CD4-positive, alpha-beta T cell treated with Interleukin-4 for 1 hour (primary cell): ENCODE measurements around the gene ZNF747.

ENCODE experiments used
- DNase-seq, 2 donors: peaks; one replicate each; pipeline ENCODE4 v3.0.0-alpha.2; 2020 to 2022

The ZNF747 gene

DNA sequence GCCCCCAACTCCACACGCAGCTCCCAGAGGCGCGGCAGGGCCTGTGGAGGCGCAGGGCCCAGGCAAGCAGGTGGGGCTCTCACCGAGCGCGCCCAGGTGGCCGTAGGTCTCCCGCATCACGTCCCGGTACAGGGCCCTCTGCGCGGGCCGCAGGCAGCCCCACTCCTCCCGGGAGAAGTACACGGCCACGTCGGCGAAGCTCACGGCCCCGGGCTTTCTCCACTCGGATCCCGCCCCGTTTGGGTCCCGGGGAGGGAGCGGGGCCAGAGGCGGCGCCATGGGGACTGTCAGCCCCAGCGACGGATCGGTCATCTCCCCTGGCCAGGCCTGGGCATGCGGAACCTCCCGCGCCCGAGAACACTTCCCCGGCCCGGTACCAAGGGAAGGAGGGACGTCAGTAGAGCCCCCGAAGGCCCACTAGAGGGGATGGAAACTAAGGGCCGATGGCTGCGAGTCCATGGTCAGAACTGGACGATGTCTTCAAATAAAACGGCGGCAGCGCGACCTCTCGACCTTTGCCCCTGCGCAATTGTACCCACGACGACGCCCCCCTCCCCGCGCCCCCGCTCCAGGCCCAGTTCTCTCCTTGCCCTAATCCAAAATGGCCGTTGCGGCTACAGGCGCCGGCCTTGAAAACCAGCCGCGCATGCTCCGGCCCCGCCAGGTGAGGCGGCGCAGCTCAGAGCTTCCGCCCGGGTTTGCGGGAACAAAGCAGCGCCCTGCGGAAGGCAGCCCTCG lies at the start of gene ZNF747:
Gene ZNF747, minus strand, starts transcription at position 491 of the 738 bp plus-strand sequence. Its CDS starts 179 bp downstream, at position 312.
- DNase-seq: peak; percentile 91 to 93

- no peak for DNase-seq
Measured at GRCh38 chr16:30582611-30583340, 48.1 kb upstream of the ZNF747 start.

- DNase-seq: no peak
Measured at GRCh38 chr16:30581457-30581856, 46.8 kb upstream of the ZNF747 start.

- no peak for DNase-seq
Measured at GRCh38 chr16:30574678-30575077, 40.0 kb upstream of the ZNF747 start.

DNA sequence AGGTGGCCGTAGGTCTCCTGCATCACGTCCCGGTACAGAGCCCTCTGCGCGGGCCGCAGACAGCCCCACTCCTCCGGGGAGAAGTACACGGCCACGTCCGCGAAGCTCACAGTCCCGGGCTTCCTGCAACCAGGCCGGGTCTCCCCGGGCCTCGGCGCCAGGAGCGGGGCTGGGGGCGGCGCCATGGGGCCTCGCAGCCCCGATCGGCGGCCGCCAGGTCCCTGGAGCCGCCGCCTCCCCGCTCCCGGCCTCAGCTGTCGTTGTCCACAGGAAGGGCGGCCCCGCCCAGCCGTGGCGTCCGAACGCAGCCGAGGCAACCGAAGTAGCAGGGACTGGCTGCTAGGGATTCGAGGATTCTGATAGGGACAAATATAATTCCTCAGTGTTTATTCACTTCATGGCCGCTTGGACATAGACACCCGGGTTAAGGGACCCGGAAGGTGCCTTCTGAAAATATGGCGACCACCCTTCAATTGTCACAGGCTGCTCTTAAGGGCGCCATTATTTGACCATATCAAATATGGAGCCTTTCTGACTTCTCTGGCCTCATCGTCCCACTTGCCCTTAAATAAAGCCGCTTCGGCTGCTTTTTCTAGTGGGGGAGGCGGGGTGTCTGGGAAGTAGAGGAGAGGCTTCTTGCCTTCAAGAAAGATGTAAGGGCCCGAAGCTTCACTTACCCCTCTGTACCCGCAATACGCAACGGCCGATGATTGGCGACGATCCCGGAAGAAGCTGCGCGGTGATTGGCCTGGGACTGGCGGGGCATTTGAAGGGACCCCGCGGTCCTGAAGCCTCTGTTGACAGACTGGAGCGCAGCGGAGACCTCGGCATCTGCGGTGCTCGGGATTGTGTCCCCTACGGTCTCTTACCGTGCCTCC lies 37.0 kb upstream of the ZNF747 start, which contains the start of gene ZNF688:
Gene ZNF688, minus strand, starts transcription at position 270 of the 878 bp plus-strand sequence. Its CDS starts 85 bp downstream, at position 185.
- peak; percentile 99 for DNase-seq

DNA sequence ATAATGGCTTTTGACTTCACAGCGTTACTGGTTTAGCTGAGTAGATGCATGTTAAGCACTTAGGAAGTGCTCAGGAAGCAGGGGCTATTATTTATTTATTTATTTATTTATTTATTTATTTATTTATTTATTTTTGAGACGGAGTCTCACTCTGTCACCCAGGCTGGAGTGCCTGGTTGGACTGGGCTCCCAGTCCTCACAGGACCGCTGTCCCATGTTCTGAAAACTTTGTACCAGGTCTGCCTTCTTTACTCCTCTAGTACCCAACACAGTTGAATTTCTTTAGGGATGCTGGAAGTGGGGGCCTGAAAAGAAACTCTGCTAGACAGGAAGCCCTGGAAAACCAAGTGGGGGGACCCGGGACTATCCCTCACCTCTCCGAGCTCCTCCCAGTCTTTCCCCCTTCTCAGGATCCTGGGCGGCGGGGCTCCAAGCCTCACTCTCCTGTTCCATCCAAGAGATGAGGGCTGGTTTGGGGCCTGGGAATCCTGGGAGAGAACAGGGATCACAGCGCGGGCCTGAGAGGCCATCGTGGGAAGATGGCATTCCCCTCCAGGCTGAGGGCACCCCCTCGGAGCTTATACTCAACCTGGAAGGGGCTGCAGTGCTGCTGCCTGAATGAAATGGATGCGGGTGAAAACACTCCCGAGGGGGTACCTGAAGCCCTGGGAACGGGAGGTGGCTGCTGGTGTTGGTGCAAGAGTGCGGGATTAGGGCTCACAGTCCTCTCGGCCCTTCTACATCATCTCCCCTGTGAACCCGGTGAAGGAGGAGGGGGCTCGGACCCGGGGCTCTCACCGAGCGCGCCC lies 36.2 kb upstream of the ZNF747 start:
- no peak for DNase-seq

DNA sequence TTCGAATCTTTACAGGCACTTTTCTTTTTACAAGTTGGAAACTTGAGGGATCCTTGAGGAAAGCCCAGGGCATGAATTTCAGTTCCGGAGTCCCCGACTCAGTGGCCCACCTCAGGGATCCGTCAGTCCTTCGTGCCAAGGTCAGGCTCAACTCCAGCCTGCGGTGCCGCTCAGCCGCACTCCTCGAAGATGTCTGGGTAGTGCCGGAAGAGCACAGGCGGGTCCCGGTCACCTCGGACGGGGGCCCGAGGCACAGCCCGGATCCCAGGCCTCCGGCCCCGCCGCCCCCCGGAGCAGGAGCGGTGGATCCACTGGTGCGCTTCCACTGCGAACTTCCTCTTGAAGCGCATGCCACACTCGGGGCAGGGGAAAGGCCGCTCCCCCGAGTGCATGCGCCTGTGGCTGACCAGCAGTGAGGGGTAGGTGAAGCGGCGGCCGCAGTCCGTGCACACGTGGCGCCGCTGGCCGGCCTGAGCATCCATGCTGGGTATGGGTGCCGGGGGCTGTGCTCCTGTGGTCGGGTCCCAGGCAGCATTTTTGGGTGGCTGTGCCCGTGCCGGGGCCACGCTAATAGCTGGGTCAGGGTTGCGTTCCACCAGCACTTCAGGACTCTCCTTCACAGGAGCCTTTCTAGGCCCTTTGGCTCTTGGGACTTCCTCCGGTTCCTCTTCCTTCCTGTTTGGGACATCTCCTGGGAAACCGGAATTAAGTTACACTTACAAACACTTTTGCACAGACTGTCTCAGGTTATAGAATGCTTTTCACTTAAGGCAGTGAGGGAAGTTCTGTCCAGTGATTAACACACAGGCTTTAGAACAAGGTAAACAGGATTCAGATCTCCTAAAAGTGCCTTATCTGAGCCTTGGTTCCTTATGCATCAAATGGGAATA lies 35.3 kb upstream of the ZNF747 start:
- no peak for DNase-seq

- DNase-seq: no peak
Measured at GRCh38 chr16:30569281-30569680, 34.6 kb upstream of the ZNF747 start.

DNA sequence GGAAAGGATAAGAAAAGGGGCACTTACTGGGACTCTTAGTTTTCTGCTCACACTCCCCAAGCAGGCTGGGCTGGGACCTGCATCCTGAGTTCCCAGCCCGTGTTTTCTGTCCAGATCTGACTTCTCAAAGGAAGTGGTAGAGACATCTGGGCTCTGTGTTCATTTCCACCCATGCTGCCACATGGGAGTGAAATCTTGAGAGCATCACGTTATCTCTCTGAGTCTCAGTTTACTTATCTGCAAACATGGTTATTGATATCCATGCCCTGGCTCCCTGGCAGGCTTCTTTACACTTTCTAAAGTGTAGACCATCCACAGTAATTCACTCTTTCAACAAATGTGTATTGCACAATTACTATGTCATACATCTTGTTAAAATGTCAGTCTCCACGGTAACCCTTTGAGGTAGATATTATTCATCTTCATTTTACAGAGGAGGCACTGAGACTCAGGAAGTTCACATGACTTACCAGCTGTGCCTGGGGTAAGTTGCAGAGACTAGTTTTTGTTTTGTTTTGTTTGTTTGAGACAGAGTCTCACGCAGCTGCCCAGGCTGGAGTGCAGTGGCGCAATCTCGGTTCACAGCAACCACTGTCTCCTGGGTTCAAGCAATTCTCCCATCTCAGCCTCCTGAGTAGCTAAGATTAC lies 33.5 kb upstream of the ZNF747 start:
- DNase-seq: peak; percentile 70 to 78

GRCh38 chr16:30567160-30567990 lies 32.7 kb upstream of the ZNF747 start:
- peak; percentile 64 to 66 for DNase-seq

DNA sequence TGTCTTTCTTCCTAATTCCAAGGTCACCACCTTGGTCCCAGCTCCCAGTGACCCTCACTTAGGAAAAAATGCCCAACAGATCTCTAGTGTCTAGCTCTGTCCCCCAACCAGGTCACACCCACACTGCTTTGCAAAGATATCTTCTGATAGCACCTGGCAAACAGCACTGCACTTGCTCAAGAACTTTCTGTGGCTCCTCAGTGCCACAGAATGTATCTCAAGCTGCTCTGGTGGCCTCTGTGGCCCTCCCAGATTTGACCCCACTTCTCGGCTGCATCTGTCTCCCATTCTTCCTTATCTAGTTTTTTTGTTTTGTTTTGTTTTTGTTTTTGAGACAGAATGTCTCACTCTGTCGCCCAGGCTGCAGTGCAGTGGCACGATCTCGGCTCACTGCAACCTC lies 31.9 kb upstream of the ZNF747 start:
- DNase-seq: no peak

DNA sequence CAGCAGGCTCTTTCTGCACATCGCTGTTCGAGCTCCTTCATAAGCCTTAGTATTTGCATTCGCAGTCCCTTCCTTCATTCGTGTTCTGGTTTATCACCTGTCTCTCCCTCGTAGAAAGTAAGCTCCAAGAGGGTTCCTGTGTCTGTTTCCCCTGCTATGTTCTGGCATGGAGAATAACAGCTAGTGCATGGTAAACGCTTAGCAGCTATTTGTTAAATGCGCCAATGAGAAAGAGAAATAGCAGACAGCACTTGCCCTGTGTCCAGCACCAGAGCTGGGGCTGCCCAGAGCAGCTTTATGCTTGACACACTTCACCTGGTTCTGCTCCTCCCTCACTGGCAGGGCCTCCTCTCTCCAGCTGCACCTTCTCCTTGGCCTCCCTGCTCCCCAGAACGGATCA lies 31.3 kb upstream of the ZNF747 start:
- no peak for DNase-seq

GRCh38 chr16:30565526-30565925 lies 30.9 kb upstream of the ZNF747 start:
- DNase-seq: no peak

GRCh38 chr16:30562021-30562420 lies 27.4 kb upstream of the ZNF747 start:
- DNase-seq: no peak

- DNase-seq: peak; percentile 37 to 41
Measured at GRCh38 chr16:30561089-30561816, 26.6 kb upstream of the ZNF747 start.

- DNase-seq: peak in 1 of 2 donors; percentile 23
Measured at GRCh38 chr16:30559690-30560089, 25.0 kb upstream of the ZNF747 start.

DNA sequence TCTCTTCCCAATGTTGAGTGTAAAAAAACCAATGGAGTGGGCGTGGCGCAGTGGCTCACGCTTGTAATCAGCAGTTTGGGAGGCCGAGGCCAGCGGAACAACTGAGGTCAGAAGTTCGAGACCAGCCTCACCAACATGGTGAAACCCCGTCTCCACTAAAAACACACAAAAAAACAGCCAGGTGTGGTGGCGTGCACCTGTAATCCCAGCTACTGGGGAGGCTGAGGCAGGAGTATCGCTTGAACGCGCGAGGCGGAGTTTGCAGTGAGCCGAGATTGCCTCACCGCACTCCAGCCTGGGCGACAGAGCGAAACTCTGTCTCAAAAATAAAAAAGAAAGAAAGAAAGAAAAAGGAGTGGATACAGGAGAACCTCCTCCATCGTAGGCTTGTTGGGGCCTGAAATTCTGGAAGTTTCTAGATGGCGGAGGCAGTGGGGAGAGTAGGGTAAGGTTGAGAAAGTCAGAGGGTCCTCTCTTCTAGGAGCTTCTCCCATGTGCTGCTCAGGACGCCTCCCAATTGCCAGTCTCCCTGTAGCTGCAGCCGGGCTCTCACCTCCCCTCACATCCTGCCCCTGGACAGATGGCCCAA lies 24.2 kb upstream of the ZNF747 start:
- DNase-seq: no peak

DNA sequence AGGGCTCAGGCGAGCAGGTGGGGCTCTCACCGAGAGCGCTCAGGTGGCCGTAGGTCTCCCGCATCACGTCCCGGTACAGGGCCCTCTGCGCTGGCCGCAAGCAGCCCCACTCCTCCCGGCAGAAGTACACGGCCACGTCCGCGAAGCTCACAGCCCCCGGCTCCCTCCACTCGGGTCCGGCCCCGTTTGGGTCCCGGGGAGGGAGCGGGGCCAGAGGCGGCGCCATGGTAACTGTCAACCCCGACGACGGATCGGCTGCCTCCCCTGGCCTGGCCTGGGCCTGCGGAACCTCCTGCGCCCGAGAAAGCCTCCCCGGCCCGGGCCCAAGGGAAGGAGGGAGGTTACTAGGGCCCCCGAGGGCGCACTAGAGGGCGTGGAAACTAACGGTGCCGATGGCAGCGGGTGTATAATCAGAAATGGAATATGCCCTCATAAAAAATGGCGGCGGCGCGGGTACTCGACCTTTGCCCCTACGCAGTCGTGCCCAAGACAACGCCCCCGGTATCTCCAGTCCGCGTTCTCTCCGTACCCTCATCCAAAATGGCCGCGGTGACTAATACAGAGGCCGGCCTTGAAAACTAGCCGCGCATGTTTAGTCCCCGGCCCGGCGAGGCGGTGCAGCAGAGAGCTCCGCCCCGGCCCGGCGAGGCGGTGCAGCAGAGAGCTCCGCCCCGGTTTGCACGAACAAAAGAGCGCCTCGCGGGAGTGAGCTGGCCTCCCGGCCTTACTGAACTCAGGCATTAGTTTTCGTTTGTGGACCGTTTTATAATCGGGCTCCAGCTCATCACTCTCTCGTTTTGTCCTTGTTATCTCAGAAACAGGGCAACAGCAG lies 23.5 kb upstream of the ZNF747 start, which contains the start of gene ZNF764:
Gene ZNF764, minus strand, starts transcription at position 418 of the 832 bp plus-strand sequence. Its CDS starts 192 bp downstream, at position 226.
- peak; percentile 99 for DNase-seq
